GM06990 (cell line): ENCODE results near the gene CORO2B.

Source experiments
- DNase-seq: peaks from one replicate; pipeline ENCODE4 v3.0.0-alpha.2; 2011; ENCODE audit not compliant: insufficient read length; ENCODE audit errors: extremely low read depth
- H3K27me3 ChIP-seq: replicated peaks from 2 replicates; pipeline ENCODE4 v1.6.0; 2011; ENCODE audit warnings: low read length; ENCODE audit not compliant: control insufficient read depth, insufficient read depth
- H3K36me3 ChIP-seq: 2 replicates; pipeline ENCODE4 v1.5.1; 2011; ENCODE audit warnings: low read length; ENCODE audit not compliant: control insufficient read depth, insufficient read depth
- H3K4me3 ChIP-seq: replicated peaks from 2 replicates; pipeline ENCODE4 v1.5.1; 2011; ENCODE audit warnings: low read depth, mild to moderate bottlenecking, control low read depth, low read length
- TF ChIP-seq, protein P1 (sequence below): IDR thresholded peaks from 2 replicates; pipeline ENCODE4 v1.5.1; 2011; ENCODE audit warnings: low read length, control low read depth, mild to moderate bottlenecking, inconsistent platforms; ENCODE audit not compliant: insufficient read depth, poor library complexity, severe bottlenecking

CORO2B gene

GRCh38 chr15:68773036-68773435, 194.2 kb downstream of the CORO2B start:
- TF ChIP-seq, protein P1, sequence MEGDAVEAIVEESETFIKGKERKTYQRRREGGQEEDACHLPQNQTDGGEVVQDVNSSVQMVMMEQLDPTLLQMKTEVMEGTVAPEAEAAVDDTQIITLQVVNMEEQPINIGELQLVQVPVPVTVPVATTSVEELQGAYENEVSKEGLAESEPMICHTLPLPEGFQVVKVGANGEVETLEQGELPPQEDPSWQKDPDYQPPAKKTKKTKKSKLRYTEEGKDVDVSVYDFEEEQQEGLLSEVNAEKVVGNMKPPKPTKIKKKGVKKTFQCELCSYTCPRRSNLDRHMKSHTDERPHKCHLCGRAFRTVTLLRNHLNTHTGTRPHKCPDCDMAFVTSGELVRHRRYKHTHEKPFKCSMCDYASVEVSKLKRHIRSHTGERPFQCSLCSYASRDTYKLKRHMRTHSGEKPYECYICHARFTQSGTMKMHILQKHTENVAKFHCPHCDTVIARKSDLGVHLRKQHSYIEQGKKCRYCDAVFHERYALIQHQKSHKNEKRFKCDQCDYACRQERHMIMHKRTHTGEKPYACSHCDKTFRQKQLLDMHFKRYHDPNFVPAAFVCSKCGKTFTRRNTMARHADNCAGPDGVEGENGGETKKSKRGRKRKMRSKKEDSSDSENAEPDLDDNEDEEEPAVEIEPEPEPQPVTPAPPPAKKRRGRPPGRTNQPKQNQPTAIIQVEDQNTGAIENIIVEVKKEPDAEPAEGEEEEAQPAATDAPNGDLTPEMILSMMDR = no peak
- peaks cover 2% of the 10 kb centered on the region; the same call in 1 of the 2 replicates for H3K36me3 ChIP-seq
- no peaks in the 10 kb centered on the region for H3K27me3 ChIP-seq
- no peak for DNase-seq
- H3K4me3 ChIP-seq = no peak overlapping the region

- TF ChIP-seq, protein P1 = no peak
- Histone ChIP-seq H3K4me3 (no peak overlapping the region), H3K27me3 (no peaks in the 10 kb centered on the region), H3K36me3 (peaks cover 2% of the 10 kb centered on the region; the same call in 1 of the 2 replicates)
- no peak for DNase-seq
Observed at GRCh38 chr15:68774120-68774519, 195.3 kb downstream of the CORO2B start.

GRCh38 chr15:68774521-68775235, 195.9 kb downstream of the CORO2B start:
- H3K36me3 ChIP-seq = peaks cover 3% of the 10 kb centered on the region
- no peak for DNase-seq
- no peak overlapping the region for H3K4me3 ChIP-seq
- TF ChIP-seq, protein P1 = no peak
- no peaks in the 10 kb centered on the region for H3K27me3 ChIP-seq

GRCh38 chr15:68775236-68775577, 196.4 kb downstream of the CORO2B start:
- Histone ChIP-seq H3K27me3 (no peaks in the 10 kb centered on the region), H3K4me3 (no peak overlapping the region), H3K36me3 (peaks cover 6% of the 10 kb centered on the region)
- DNase-seq = no peak
- TF ChIP-seq, protein P1 = no peak

- TF ChIP-seq, protein P1 = no peak
- DNase-seq = no peak
Observed at GRCh38 chr15:68775671-68776476, 197.1 kb downstream of the CORO2B start.

More at GRCh38 chr15:68775671-68776476, 197.1 kb downstream of the CORO2B start:
- H3K4me3 ChIP-seq = no peak overlapping the region
- H3K36me3 ChIP-seq = peaks cover 9% of the 10 kb centered on the region
- H3K27me3 ChIP-seq = no peaks in the 10 kb centered on the region
